Smooth muscle cell (in vitro differentiated cells): Measurements from ENCODE around the gene RAPH1. TPM values are rescaled to one million over a fixed set of nuclear protein-coding genes. Genes with fewer than 3 reads are reported as not detected.
"Not testable (repeated sequence)": the region's sequence is repeated elsewhere in the genome, so short reads cannot be mapped to it uniquely, and the experiment has no call there.

Source experiments
- DNase-seq: peaks from one replicate; lab custom pipeline; 2025; ENCODE audit not compliant: unreplicated experiment; lab: John Stamatoyannopoulos, UW
- H2AFZ ChIP-seq: fragments of 200-600 bp; sonication (generic); 2 replicates; pipeline ENCODE4 v1.6.0; 2016; ENCODE audit warnings: antibody characterized with exemption, low read depth, mild to moderate bottlenecking
- H3F3A ChIP-seq: fragments of 200-600 bp; sonication (generic); 2 replicates; pipeline ENCODE4 v1.6.0; 2017; ENCODE audit warnings: antibody characterized with exemption, low read depth
- H3K27ac ChIP-seq: fragments of 200-600 bp; sonication (generic); 2 replicates; pipeline ENCODE4 v1.5.1; 2016; ENCODE audit warnings: low read depth, mild to moderate bottlenecking
- H3K27me3 ChIP-seq: fragments of 200-600 bp; sonication (generic); 2 replicates; pipeline ENCODE4 v1.6.1; 2016; ENCODE audit warnings: low read depth, mild to moderate bottlenecking
- H3K36me3 ChIP-seq: fragments of 200-600 bp; sonication (generic); 2 replicates; pipeline ENCODE4 v1.5.1; 2016; ENCODE audit warnings: low read depth
- H3K4me1 ChIP-seq: fragments of 200-600 bp; sonication (generic); 2 replicates; pipeline ENCODE4 v1.5.1; 2016; ENCODE audit warnings: low read depth
- H3K4me2 ChIP-seq: fragments of 200-600 bp; sonication (generic); 2 replicates; pipeline ENCODE4 v1.6.0; 2016; ENCODE audit warnings: mild to moderate bottlenecking
- H3K4me3 ChIP-seq: fragments of 200-600 bp; sonication (generic); 2 replicates; pipeline ENCODE4 v1.5.1; 2016; ENCODE audit warnings: mild to moderate bottlenecking
- H3K79me2 ChIP-seq: fragments of 200-600 bp; sonication (generic); 2 replicates; pipeline ENCODE4 v1.6.0; 2016; ENCODE audit warnings: low read depth, mild to moderate bottlenecking
- H3K9ac ChIP-seq: fragments of 200-600 bp; sonication (generic); 2 replicates; pipeline ENCODE4 v1.6.0; 2016; ENCODE audit warnings: low read depth
- H3K9me3 ChIP-seq: fragments of 200-600 bp; sonication (generic); replicated peaks from 2 replicates; pipeline ENCODE4 v1.5.1; 2016; ENCODE audit warnings: low read depth
- H4K20me1 ChIP-seq: fragments of 200-600 bp; sonication (generic); 2 replicates; pipeline ENCODE4 v1.6.0; 2016; ENCODE audit warnings: low read depth
- whole genome bisulfite sequencing: methylation state at CpG from one replicate; pipeline ENCODE4 v1.1.7; 2016; ENCODE audit warnings: low lambda C conversion rate; 5-methylcytosine and 5-hydroxymethylcytosine counted together
- polyA plus RNA-seq: library from polyadenylated mRNA; unstranded; fragments of >200 nt; fragmentation: Nextera tagmentation; extraction: Ambion mirVana; gene quantifications from 2 replicates; pipeline ENCODE4 v1.2.1, GENCODE V29; 2016
- total RNA-seq: library from RNA; depleted of rRNA; stranded (reverse); fragments of >200 nt; gene quantifications from 2 replicates; pipeline ENCODE4 v1.2.3, GENCODE V29; 2014
- TF ChIP-seq, protein P1 (sequence below): fragments of 200-600 bp; sonication (generic); IDR thresholded peaks from 2 replicates; pipeline ENCODE4 v1.5.1; 2017; ENCODE audit warnings: borderline replicate concordance, mild to moderate bottlenecking, antibody characterized with exemption; ENCODE audit not compliant: insufficient read depth, poor library complexity, severe bottlenecking

Gene RAPH1
- total and polyA plus RNA-seq, 2 experiments from 2014 or later, result 8.5 to 22.3 TPM

DNA sequence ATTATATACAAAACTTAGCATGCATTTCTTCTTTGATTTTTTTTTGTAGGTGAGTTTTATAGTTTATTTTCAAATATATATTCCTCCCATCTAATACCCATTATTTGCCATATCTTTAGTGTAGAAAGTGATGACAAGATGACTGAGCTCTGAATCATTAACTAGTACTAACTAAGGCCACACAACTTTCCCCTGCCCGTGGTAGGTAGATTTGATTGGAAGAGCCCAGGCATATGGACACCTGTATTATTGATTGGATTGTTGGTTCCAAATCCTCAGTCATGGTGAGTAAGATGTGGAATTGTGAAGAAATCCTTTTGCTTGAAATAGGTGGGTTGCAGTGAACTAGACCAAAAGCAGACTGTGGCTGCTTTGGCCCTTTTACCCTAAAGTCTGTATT lies 152.1 kb downstream of the RAPH1 start:
- peaks cover 24% of the 10 kb centered on the region for H3K79me2 ChIP-seq
- no peak overlapping the region for H3K9ac ChIP-seq
- no peaks in the 10 kb centered on the region for H3K9me3 ChIP-seq
- WGBS, result 89% methylated on average over 1 of the region's 1 CpG
- no peak overlapping the region for H3K27ac ChIP-seq
- no peaks in the 10 kb centered on the region for H3F3A ChIP-seq
- TF ChIP-seq, protein P1, sequence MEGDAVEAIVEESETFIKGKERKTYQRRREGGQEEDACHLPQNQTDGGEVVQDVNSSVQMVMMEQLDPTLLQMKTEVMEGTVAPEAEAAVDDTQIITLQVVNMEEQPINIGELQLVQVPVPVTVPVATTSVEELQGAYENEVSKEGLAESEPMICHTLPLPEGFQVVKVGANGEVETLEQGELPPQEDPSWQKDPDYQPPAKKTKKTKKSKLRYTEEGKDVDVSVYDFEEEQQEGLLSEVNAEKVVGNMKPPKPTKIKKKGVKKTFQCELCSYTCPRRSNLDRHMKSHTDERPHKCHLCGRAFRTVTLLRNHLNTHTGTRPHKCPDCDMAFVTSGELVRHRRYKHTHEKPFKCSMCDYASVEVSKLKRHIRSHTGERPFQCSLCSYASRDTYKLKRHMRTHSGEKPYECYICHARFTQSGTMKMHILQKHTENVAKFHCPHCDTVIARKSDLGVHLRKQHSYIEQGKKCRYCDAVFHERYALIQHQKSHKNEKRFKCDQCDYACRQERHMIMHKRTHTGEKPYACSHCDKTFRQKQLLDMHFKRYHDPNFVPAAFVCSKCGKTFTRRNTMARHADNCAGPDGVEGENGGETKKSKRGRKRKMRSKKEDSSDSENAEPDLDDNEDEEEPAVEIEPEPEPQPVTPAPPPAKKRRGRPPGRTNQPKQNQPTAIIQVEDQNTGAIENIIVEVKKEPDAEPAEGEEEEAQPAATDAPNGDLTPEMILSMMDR, result no peak
- no peak overlapping the region for H3K4me3 ChIP-seq
- H3K4me1 ChIP-seq, result no peaks in the 10 kb centered on the region
- no peaks in the 10 kb centered on the region for H3K27me3 ChIP-seq
- no peak overlapping the region for H3K4me2 ChIP-seq
- H2AFZ ChIP-seq, result no peak overlapping the region
- H3K36me3 ChIP-seq, result no peaks in the 10 kb centered on the region
- H4K20me1 ChIP-seq, result peaks cover 4% of the 10 kb centered on the region
- DNase-seq, result no peak

DNA sequence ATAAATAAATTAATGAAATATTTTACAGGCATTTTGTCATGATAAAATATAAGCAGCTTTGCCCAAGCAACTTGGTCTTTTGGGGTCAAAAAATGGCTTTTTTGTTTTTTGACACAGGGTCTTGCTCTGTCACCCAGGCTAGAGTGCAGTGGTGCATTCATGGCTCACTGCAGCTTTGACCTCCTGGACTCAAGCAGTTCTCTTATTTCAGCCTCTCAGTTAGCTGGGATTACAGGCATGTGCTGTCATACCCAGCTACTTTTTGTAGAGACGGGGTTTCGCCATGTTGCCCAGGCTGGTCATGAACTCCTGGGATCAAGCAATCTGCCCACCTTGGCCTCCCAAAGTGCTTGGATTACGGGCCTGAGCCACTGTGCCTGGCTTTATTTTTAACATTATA lies 155.9 kb downstream of the RAPH1 start:
- no peak overlapping the region for H3K9ac ChIP-seq
- no peaks in the 10 kb centered on the region for H3K9me3 ChIP-seq
- no peaks in the 10 kb centered on the region for H3K4me1 ChIP-seq
- no peak overlapping the region for H3K27ac ChIP-seq
- H3K36me3 ChIP-seq, result no peaks in the 10 kb centered on the region
- H3F3A ChIP-seq, result no peaks in the 10 kb centered on the region
- no peak overlapping the region for H3K4me2 ChIP-seq
- TF ChIP-seq, protein P1, result no peak
- no peak overlapping the region for H3K4me3 ChIP-seq
- H3K27me3 ChIP-seq, result no peaks in the 10 kb centered on the region
- peaks cover 18% of the 10 kb centered on the region for H4K20me1 ChIP-seq
- 94% methylated on average over 3 of the region's 3 CpGs for WGBS
- H2AFZ ChIP-seq, result no peak overlapping the region
- peaks cover 27% of the 10 kb centered on the region for H3K79me2 ChIP-seq
- no peak for DNase-seq

DNA sequence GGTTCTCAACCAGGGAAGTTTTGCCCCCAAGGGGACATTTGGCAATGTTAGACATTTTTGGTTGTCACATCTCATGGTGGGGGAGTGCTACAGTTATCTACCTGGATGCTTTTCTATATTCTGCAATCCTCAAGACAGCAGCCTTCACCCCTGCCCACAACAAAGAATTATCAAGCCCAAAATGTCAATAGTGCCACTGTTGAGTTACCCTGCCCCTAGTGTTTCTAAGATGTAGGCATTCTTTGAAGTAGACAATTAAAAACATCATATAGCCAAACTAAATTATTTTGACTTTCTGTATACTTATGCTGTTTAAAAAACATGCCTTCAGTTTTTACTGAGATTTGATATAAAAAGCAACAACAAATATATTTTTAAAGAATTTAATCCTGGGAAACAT lies 158.9 kb downstream of the RAPH1 start:
- Histone ChIP-seq H3K79me2 (peaks cover 25% of the 10 kb centered on the region), H3K9ac (no peak overlapping the region), H4K20me1 (peaks cover 14% of the 10 kb centered on the region), H3K36me3 (no peaks in the 10 kb centered on the region), H3K27ac (no peak overlapping the region), H2AFZ (no peak overlapping the region), H3K4me3 (no peak overlapping the region), H3K27me3 (no peaks in the 10 kb centered on the region), H3K4me2 (no peak overlapping the region), H3F3A (no peaks in the 10 kb centered on the region), H3K4me1 (no peaks in the 10 kb centered on the region), H3K9me3 (no peaks in the 10 kb centered on the region)
- TF ChIP-seq, protein P1, result no peak
- no peak for DNase-seq

DNA sequence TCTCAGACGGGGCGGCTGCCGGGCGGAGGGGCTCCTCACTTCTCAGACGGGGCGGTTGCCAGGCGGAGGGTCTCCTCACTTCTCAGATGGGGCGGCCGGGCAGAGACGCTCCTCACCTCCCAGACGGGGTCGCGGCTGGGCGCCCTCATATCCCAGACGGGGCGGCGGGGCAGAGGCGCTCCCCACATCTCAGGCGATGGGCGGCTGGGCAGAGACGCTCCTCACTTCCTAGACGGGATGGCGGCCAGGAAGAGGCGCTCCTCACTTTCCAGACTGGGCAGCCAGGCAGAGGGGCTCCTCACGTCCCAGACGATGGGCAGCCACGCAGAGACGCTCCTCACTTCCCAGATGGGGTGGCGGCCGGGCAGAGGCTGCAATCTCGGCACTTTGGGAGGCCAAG lies 162.4 kb downstream of the RAPH1 start:
- not testable (repeated sequence) for H3K27ac ChIP-seq, DNase-seq, H3K9ac ChIP-seq, H3K4me3 ChIP-seq, H2AFZ ChIP-seq, H3K27me3 ChIP-seq, H3K4me2 ChIP-seq, H3F3A ChIP-seq, H3K9me3 ChIP-seq, H3K4me1 ChIP-seq, H3K36me3 ChIP-seq
- H3K79me2 ChIP-seq, result peaks cover 15% of the 10 kb centered on the region
- peaks cover 13% of the 10 kb centered on the region for H4K20me1 ChIP-seq
- 97% methylated on average over 13 of the region's 31 CpGs for WGBS
